GM12878 (cell line): ENCODE results near the gene SLC37A1. TPM values are rescaled to one million over a fixed set of nuclear protein-coding genes. Genes with fewer than 3 reads are reported as not detected.

ENCODE experiments used
- ATAC-seq: fragments of 200-7000 bp; cut with Tn5 transposase; 3 replicates; pipeline ENCODE4 v1.9.1; 2020; ENCODE audit warnings: mild to moderate bottlenecking, moderate library complexity
- BruUV-seq: library from RNA; stranded (reverse); fragments of 400-500 nt; replicated peaks from 2 replicates; lab custom pipeline; 2021; lab: Mats Ljungman, UMichigan
- CTCF ChIA-PET: fragments of 300-600 bp; sonication (Branson Sonifier 250); formaldehyde crosslinking; extraction: SDS; loops from one replicate; lab custom pipeline; 2021; ENCODE audit warnings: inconsistent platforms; lab: Yijun Ruan, JAX
- POLR2A ChIA-PET: fragments of 350-600 bp; formaldehyde crosslinking; extraction: SDS; loops from one replicate; lab custom pipeline; 2021; ENCODE audit warnings: inconsistent platforms; lab: Charles Lee
- RAD21 ChIA-PET: fragments of 300-600 bp; sonication (Branson Sonifier 250); formaldehyde crosslinking; loops from one replicate; lab custom pipeline; 2023; ENCODE audit warnings: antibody characterized with exemption; ENCODE audit not compliant: unreplicated experiment; lab: Charles Lee
- SMC1A ChIA-PET: fragments of 300-600 bp; sonication (Branson Sonifier 250); formaldehyde crosslinking; loops from one replicate; lab custom pipeline; 2023; ENCODE audit not compliant: unreplicated experiment, uncharacterized antibody; lab: Charles Lee
- DNase-seq: peaks from one replicate; pipeline ENCODE4 v3.0.0-alpha.2; 2011; ENCODE audit warnings: low read depth, low spot score
- FAIRE-seq: peaks from 3 replicates; lab custom pipeline; 2011; peaks lifted over from hg19 to GRCh38; lab: Jason Lieb, UNC
- H2AFZ ChIP-seq: 2 replicates; pipeline ENCODE4 v1.6.0; 2011; ENCODE audit warnings: low read depth, low read length, control low read depth; ENCODE audit not compliant: control insufficient read depth
- H3K27ac ChIP-seq: 2 replicates; pipeline ENCODE4 v1.5.1; 2011; ENCODE audit warnings: control low read depth; ENCODE audit not compliant: control insufficient read depth, insufficient read depth
- H3K27me3 ChIP-seq, 2 experiments: replicated peaks in 1 of 2; 2 replicates each; pipeline versions ENCODE4 v1.6.0 to v1.6.1; 2011; ENCODE audit warnings: low read length in 1 of 2; ENCODE audit not compliant: control insufficient read depth in 2 of 2, insufficient read depth in 2 of 2
- H3K36me3 ChIP-seq, 2 experiments: 2 replicates each; pipeline ENCODE4 v1.5.1; 2011; ENCODE audit warnings: low read length in 1 of 2; ENCODE audit not compliant: control insufficient read depth in 2 of 2, insufficient read depth in 2 of 2
- H3K4me1 ChIP-seq: 2 replicates; pipeline ENCODE4 v1.6.1; 2011; ENCODE audit warnings: mild to moderate bottlenecking, low read length, moderate library complexity, mixed read lengths; ENCODE audit not compliant: control insufficient read depth, insufficient read depth
- H3K4me2 ChIP-seq: 2 replicates; pipeline ENCODE4 v1.6.0; 2011; ENCODE audit warnings: control low read depth; ENCODE audit not compliant: control insufficient read depth, insufficient read depth
- H3K4me3 ChIP-seq: fragments of 200-600 bp; sonication (generic); 2 replicates; pipeline ENCODE4 v1.5.1; 2016
- H3K79me2 ChIP-seq: 2 replicates; pipeline ENCODE4 v1.6.0; 2011; ENCODE audit warnings: low read length; ENCODE audit not compliant: control insufficient read depth, insufficient read depth
- H3K9ac ChIP-seq: 2 replicates; pipeline ENCODE4 v1.8.0; 2011; ENCODE audit warnings: low read length, control low read depth, mixed read lengths; ENCODE audit not compliant: control insufficient read depth, insufficient read depth
- H3K9me3 ChIP-seq: replicated peaks from 3 replicates; pipeline ENCODE4 v1.5.1; 2011; ENCODE audit warnings: mild to moderate bottlenecking, low read length; ENCODE audit not compliant: control insufficient read depth, insufficient read depth
- H4K20me1 ChIP-seq: 2 replicates; pipeline ENCODE4 v1.6.0; 2011; ENCODE audit not compliant: control insufficient read depth, insufficient read depth
- BCL11A ChIP-seq: IDR thresholded peaks from 2 replicates; pipeline ENCODE4 v1.6.1; 2011; ENCODE audit warnings: low read depth, low read length
- CREB1 ChIP-seq: IDR thresholded peaks from 2 replicates; pipeline ENCODE4 v1.6.1; 2012; ENCODE audit warnings: low read depth, mild to moderate bottlenecking, inconsistent platforms
- NFXL1 ChIP-seq: fragments of 450-650 bp; IDR thresholded peaks from 2 replicates; pipeline ENCODE4 v1.6.1; 2017; ENCODE audit warnings: antibody characterized with exemption, mild to moderate bottlenecking, borderline replicate concordance
- PBX3 ChIP-seq: IDR thresholded peaks from 2 replicates; pipeline ENCODE4 v1.6.1; 2011; ENCODE audit warnings: mild to moderate bottlenecking, low read depth, low read length, moderate library complexity; ENCODE audit not compliant: insufficient replicate concordance
- RBBP5 ChIP-seq: fragments of 200-600 bp; sonication (generic); conservative IDR thresholded peaks from 2 replicates; pipeline ENCODE4 v1.6.1; 2016
- SMAD1 ChIP-seq: fragments of 450-650 bp; IDR thresholded peaks from 2 replicates; pipeline ENCODE4 v1.6.1; 2018; ENCODE audit warnings: mild to moderate bottlenecking, low read depth; ENCODE audit not compliant: partially characterized antibody
- STAT1 ChIP-seq: fragments of 450-650 bp; conservative IDR thresholded peaks from 2 replicates; pipeline ENCODE4 v1.6.1; 2014; ENCODE audit warnings: antibody characterized with exemption, mild to moderate bottlenecking
- ZNF274 ChIP-seq: IDR thresholded peaks from one replicate; pipeline ENCODE4 v1.8.0; 2011; ENCODE audit not compliant: insufficient read length, insufficient read depth
- WGBS: methylation state at CpG from one replicate; pipeline ENCODE4 v1.1.6; 2016; ENCODE audit warnings: low lambda C conversion rate; ENCODE audit not compliant: insufficient replicate concordance, insufficient coverage; ENCODE audit errors: missing lambda C conversion rate; 5-methylcytosine and 5-hydroxymethylcytosine counted together
- in situ Hi-C: fragments of 300-500 bp; cut with MboI; formaldehyde crosslinking; loops from 9 replicates; pipeline ENCODE4 v1.14.3; 2018; ENCODE audit warnings: mixed read lengths
- intact Hi-C: fragments of 100-400 bp; cut with micrococcal nuclease; formaldehyde crosslinking; loops from one replicate; pipeline ENCODE4 v1.14.2; 2022; ENCODE audit not compliant: unreplicated experiment
- polyA plus RNA-seq, 11 experiments: library from polyadenylated mRNA; depleted of rRNA in 4 of 11; unstranded in 6 of 11; stranded (reverse) in 5 of 11; fragments of >200 nt; fragmentation: Nextera tagmentation in 4 of 11; fragmentation: Illumina TruSeq in 1 of 11; extraction: Ambion mirVana in 4 of 11; extraction: Trizol in 1 of 11; gene quantifications; 1 replicate in 1 of 11; 2 replicates in 10 of 11; pipeline versions ENCODE4 v1.2.1 to v1.2.3, GENCODE V29; 2011 to 2016; ENCODE audit warnings: inconsistent platforms in 2 of 11, missing spikeins in 2 of 11, low read depth in 1 of 11
- total RNA-seq, 4 experiments: library from RNA; depleted of rRNA in 3 of 4; stranded (reverse); fragments of >200 nt in 3 of 4; fragmentation: Illumina TruSeq in 1 of 4; extraction: Trizol in 1 of 4; gene quantifications; 2 replicates each; pipeline versions ENCODE4 v1.2.1 to v1.2.3, GENCODE V29; 2013 to 2021

Gene SLC37A1
- total and polyA plus RNA-seq, 10 of the 15 experiments (the other 5 are each of a cell fraction or from before 2014, with no cell fraction given), result 1.1 to 35.5 (median 24.4) TPM

GRCh38 chr21:42525676-42526378 lies 12.2 kb downstream of the SLC37A1 start:
- in situ Hi-C loops, result no loop called here
- Histone ChIP-seq H4K20me1 (no peaks in the 10 kb centered on the region), H3K9me3 (no peaks in the 10 kb centered on the region), H3K4me3 (peak overlapping the region; percentile 44; the same call in 1 of the 2 replicates), H2AFZ (no peak overlapping the region), H3K27ac (peak overlapping the region; percentile 85; the same call in 1 of the 2 replicates), H3K9ac (no peak overlapping the region), H3K4me2 (0 out of 2 replicates have a peak overlapping the region, but pooled peaks have one; percentile 91), H3K4me1 (peaks cover 69% of the 10 kb centered on the region), H3K36me3 (peaks cover 6 to 14% of the 10 kb centered on the region in 2 experiments), H3K27me3 (no peaks in the 10 kb centered on the region), H3K79me2 (peaks cover 4% of the 10 kb centered on the region)
- SMC1A ChIA-PET, result interaction anchor here (1.1 to 10.8 kb wide), 7 partner anchors 10 to 99 kb away, joined by 3 to 132 read pairs (median 26); partner anchors contain the start of gene SLC37A1
- DNase-seq (no peak), FAIRE-seq (no peak), ATAC-seq (no peak)
- WGBS, result 91% methylated on average over 9 of the region's 9 CpGs
- POLR2A ChIA-PET, result interaction anchor here (0.6 to 6.7 kb wide), 9 partner anchors 10 to 120 kb away, joined by 3 to 82 read pairs (median 9); partner anchors contain the start of gene SLC37A1
- no peak for TF ChIP-seq STAT1
- no peak for TF ChIP-seq SMAD1
- no peak for TF ChIP-seq RBBP5
- TF ChIP-seq PBX3, result no peak
- no peak for TF ChIP-seq NFXL1
- TF ChIP-seq ZNF274, result no peak
- TF ChIP-seq BCL11A, result no peak
- TF ChIP-seq CREB1, result no peak
- RAD21 ChIA-PET, result interaction anchor here (1.4 to 7.7 kb wide), 9 partner anchors 10 to 360 kb away, joined by 3 to 87 read pairs (median 10); partner anchors contain the start of gene SLC37A1
- intact Hi-C loops, result no loop called here
- BruUV-seq, result no TSS peak
- CTCF ChIA-PET, result interaction anchor here (1.6 to 7.5 kb wide), 4 partner anchors 11 to 58 kb away, joined by 4 to 65 read pairs (median 28); no protein-coding TSS in a partner anchor
